ENCODE measurements around the gene HIRA. TPM values are rescaled to one million over a fixed set of nuclear protein-coding genes. Genes with fewer than 3 reads are reported as not detected.

The HIRA gene
- total RNA-seq, 4 donors from 2014 or later: 14.8 to 23.0 (median 17.2) TPM

- TF ChIP-seq CTCF (IDR thresholded peaks at IDR 0.05; ENCODE audit: low read depth): no peak
Measured at GRCh38 chr22:19422440-19423301, 8.9 kb downstream of the HIRA start.

- no peak for TF ChIP-seq CTCF (IDR thresholded peaks at IDR 0.05; ENCODE audit: low read depth)
Measured at GRCh38 chr22:19420321-19420720, 11.2 kb downstream of the HIRA start.

GRCh38 chr22:19419464-19420178, 11.9 kb downstream of the HIRA start:
- TF ChIP-seq CTCF (IDR thresholded peaks at IDR 0.05; ENCODE audit: low read depth): no peak

- no peak for TF ChIP-seq CTCF (IDR thresholded peaks at IDR 0.05; ENCODE audit: low read depth)
Measured at GRCh38 chr22:19419086-19419463, 12.5 kb downstream of the HIRA start.

GRCh38 chr22:19412923-19413322, 18.6 kb downstream of the HIRA start:
- no peak for TF ChIP-seq CTCF (IDR thresholded peaks at IDR 0.05; ENCODE audit: low read depth)

GRCh38 chr22:19412478-19412877, 19.1 kb downstream of the HIRA start:
- no peak for TF ChIP-seq CTCF (IDR thresholded peaks at IDR 0.05; ENCODE audit: low read depth)

GRCh38 chr22:19411690-19412045, 19.9 kb downstream of the HIRA start:
- TF ChIP-seq CTCF (IDR thresholded peaks at IDR 0.05; ENCODE audit: low read depth): no peak
